Activated CD4-positive, alpha-beta T cell treated with anti-CD3 and anti-CD28 coated beads, Interleukin-2, amount 50 U/mL, for 1 hour (primary cell): ENCODE results near the gene HMGA1.
"Not testable (repeated sequence)": the region's sequence is repeated elsewhere in the genome, so short reads cannot be mapped to it uniquely, and the experiment has no call there.

Source experiments
- DNase-seq: peaks from one replicate; pipeline ENCODE4 v3.0.0-alpha.2; 2020

The HMGA1 gene

DNA sequence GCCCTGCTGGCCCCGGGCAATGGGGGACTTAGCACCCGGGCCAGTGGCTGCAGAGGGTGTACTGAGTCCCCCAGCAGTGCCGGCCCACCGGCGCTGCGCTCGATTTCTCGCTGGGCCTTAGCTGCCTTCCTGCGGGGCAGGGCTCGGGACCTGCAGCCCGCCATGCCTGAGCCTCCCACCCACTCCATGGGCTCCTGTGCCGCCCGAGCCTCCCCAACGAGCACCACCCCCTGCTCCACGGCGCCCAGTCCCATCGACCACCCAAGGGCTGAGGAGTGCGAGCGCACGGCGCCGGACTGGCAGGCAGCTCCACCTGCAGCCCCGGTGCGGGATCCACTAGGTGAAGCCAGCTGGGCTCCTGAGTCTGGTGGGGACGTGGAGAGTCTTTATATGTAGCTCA, 32.5 kb downstream of the HMGA1 start:
- not testable (repeated sequence) for DNase-seq

DNA sequence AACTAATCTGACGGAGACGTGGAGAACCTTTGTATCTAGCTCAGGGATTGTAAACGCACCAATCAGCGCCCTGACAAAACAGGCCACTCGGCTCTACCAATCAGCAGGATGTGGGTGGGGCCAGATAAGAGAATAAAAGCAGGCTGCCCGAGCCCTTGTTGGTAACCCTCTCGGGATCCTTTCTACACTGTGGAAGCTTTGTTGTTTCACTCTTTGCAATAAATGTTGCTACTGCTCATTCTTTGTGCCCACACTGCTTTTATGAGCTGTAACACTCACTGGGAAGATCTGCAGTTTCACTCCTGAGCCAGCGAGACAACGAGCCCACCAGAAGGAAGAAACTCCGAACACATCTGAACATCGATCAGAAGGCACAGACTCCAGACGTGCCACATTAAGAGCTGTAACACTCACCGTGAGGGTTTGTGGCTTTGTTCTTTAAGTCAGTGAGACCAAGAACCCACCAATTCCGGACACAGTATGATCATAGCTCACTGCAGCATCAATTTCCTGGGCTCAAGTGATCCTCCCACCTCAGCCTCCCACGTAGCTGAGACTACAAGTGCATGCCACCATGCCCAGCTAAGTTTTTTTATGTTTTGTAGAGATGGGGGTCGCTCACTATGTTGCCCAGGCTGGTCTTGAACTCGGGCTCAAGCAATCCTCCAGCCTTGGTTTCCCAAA, 33.1 kb downstream of the HMGA1 start:
- not testable (repeated sequence) for DNase-seq

DNA sequence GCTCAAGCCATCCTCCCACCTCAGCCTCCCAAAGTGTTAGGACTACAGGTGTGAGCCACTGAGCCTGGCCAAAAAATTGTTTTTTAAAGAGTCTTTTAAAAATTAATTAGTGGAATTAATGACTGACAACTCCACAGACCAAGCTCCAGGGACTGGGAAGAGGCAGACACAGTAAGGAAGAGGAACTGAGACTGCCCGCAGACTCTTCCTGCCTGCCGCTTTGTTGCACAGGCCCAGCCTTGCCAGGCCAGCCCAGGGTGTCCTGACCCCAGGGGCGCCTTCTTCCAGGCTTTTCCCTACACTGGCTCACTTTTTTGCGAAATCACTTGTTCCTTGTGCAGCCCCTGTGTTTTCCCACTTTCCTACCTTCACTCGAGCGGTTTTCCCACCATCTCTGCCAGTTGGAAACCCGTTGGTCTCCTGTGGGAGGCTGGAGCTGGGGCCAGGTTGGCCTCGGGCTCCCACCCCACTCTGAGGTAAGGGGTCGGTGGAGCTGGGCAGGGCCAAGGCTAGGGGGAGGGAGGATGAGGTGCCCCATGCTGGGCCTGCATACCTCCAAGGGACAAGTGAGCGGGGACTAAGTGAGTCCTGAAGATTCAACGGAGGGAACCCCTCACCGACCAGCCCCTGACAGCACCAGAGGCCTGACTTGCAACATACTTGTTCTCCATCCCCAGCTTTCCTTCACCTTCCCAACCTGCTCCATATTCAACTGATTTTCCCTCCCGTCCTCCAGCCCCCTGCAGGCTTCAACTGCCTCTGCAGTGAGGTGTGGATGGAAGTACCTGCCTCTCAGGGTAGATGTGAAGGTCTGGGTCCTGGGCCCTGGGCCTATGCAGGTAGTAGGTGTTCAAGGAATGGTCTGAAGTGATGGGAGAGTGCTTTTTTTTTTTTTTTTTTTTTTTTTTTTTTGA, 35.6 kb downstream of the HMGA1 start:
- no peak for DNase-seq

DNA sequence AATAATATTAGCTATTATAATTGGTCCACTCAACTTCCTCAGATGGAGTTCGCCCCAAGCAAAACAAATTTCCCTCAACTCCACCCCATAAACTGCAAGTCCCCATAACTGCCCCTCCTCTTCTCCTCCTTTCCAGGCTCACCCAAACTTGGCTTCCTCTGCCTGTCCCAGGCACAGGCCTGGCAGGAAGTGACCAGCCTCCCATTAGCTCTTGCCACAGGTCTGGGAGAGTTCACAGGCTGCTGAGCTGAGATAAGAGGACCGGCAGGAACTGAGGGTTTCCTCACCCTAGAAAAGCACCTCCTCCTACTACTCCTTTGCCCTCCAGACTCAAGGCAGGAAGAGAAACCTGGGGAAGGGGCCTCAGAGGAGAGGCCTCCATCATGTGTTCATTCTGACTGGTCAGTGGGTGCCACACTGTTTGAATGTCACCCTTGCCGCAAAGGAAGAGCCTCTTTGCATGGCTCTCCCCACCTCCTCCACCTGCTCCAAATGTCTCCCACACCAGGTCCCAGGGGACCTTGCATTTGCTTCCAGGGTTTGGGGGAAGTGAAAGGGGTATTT, 36.7 kb downstream of the HMGA1 start:
- no peak for DNase-seq

DNA sequence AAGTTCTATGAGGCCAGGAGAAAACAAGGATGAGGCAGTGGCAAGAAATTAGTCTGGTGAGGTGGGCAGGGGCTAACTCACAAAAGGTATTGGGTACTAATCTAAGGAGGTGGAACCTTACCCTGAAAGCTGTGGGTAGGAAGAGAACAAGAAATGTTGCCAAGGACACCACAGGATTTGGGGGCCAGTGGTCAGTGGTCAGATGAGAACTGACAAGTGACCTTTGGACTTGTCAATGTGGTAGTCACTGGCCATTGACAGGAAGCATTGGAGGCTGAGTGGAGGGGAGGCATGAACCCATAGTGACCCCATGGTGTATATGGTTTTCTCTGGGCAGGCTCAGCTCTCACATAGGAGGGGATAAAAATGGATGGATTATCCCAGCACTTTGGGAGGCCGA, 37.5 kb downstream of the HMGA1 start:
- no peak for DNase-seq

DNA sequence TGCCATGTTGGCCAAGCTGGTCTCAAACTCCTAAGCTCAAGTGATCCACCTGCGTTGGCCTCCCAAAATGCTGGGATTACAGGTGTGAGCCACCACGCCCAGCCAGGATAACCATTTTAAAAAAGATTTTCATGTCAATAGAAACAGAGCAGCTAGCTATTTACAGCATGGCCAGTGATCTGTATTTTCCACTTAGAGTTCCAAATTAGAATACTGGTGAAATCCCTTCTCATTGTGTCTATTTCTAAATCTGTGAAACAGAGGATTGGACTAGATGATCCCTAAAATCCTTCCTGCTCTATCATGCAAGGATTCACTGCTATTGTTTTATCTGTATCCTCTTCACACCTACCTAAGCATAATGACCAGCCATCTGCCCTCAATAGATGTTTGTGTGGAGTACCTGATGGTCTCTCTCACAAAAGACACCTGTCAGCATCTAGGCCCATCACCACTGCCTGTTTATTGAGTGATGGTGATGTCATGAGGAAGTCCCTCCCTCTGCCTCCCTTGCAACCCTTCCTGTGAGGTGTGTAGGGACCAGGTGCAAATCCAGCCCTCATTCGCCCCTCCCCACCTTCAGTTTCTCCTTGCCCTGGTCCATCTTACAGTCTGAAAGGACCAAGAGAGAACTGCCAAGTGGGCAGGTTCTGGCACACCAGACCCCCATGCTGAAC, 38.6 kb downstream of the HMGA1 start:
- DNase-seq = no peak

DNA sequence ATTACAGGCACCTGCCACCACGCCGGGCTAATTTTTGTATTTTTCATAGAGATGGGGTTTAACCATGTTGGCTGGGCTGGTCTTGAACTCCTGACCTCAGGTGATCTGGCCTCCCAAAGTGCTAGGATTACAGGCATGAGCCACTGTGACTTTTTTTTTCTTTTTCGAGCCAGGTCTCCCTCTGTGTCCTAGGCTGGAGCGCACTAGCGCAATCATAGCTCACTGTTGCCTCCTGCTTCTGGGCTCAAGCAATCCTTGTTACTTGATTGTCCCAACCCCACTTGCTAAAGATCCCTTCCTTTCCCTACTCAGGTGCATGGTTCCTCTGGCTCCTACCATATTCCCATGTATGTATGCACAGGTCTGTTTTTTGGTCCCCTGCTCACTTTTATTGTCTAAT, 39.5 kb downstream of the HMGA1 start:
- DNase-seq = no peak

DNA sequence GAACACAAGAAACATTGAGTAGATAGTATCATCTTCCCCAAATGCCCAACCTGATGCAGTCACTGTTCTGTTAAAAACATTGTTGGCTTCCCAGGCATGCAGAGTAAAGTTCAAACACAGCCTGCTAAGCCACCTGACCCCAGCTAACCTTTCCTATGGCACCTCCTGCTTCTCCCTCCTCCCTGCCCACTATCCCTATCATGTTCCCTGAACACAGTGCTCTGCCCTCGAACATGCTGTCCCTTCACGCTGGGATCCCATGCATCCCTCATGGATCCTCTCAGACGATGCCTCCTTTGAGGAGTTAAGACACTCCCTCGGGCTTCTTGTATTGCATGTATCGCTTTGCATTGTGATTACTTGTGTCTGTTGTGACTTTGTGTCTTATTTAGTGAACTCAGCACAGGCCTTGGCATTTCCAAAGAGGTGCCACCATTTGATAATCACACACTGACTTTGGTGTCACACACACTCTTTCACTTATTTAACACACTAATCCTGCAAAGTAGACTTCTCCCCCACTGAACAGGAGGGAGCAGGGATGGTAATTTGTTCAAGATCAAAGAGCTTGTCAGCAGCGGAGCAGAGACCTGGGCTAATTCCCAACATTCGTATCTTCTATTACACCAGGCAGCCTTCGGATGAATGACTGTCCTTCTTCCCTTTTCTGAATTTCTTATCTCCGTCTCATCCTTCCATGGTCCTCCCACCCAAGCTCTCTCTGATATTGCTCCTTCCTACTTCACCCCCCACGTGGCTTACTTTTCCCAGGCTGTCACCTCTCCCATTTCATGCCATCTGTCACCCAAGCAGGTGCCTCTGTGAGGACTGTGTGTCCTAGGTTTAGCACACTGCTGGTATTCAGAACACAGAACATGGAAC, 40.4 kb downstream of the HMGA1 start:
- no peak for DNase-seq

DNA sequence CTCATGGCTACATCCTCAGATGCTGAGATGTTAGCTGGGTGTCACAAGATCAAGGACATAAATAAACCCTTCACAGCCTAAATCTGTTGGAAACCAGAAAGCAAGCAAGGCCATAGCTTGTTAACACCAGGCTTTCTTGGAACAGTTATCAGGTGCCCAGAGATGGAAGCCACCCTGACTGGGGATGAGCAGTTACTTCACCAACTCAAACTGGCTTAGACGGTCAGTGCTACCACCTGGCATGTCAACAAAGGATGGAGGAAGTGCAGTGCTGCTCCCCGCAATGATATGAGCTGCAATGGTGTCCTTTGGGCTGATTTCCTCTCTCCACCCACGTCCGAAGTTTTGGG, 41.1 kb downstream of the HMGA1 start:
- DNase-seq = no peak

DNA sequence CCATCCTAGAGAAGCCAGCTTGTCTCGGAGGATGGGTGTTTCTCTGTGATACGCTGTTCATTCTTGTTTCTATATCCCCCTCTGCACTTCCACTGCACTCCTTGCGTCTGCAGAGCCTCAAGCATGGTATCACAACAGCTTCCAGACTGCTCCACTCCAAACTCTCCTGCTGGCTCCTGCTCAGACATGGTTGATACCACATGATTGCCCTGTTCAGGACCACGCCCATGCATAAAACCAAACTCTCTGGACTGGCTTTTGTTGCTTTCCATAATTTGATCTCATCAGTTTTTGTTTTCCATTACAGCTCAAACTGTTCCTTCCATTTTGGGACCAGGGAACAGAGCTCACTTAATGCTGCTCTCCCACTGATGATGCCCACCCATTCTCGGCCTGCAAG, 42.2 kb downstream of the HMGA1 start:
- DNase-seq = no peak

DNA sequence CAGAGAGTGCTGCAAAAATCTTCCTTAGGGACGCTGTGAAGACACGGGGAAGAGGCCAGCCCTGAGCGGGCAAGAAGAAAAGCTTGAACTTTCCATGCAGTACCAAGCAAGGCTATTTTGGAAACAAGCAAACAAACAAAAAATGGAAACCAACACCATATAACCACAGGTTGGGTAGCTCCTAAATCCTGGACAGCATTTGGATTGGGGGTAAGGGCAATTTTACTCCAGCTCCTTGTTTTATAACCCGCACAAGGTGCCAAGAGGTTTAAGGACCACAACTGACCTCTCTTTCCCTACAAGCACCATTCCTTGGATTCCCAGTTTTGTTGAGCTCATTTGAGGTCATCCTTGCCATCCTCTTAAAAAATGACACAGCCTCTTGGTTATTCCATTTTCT, 43.5 kb downstream of the HMGA1 start:
- DNase-seq = no peak

DNA sequence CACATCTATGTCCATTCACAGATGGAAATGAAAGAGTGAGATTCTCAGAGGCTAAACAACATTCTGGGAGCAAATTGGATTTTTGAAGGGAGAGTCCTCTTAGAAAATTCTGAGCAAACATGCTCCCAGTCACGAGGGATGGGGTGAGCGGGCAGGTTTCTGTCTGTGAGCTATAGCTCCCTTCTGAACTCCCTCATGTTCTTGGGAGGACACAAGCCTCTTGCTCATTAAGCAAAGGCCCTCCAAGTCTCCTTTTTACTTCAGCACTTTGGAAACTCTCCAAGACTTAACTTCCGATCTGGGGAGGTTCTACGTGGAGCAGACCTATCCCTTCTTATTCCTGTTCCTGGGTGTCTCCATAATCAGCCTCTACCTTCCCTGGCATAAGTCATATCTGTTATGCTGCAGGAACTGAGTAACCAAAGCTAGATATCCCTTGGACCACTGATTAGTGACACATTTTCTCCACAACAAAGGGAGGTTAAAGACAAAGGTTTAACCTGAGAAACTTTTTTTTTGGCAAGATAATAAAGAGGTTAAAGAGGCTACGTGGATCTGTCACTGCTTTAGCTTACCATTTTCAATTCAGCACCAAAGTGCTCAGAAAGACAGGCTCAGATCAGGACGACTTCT, 45.1 kb downstream of the HMGA1 start:
- no peak for DNase-seq

DNA sequence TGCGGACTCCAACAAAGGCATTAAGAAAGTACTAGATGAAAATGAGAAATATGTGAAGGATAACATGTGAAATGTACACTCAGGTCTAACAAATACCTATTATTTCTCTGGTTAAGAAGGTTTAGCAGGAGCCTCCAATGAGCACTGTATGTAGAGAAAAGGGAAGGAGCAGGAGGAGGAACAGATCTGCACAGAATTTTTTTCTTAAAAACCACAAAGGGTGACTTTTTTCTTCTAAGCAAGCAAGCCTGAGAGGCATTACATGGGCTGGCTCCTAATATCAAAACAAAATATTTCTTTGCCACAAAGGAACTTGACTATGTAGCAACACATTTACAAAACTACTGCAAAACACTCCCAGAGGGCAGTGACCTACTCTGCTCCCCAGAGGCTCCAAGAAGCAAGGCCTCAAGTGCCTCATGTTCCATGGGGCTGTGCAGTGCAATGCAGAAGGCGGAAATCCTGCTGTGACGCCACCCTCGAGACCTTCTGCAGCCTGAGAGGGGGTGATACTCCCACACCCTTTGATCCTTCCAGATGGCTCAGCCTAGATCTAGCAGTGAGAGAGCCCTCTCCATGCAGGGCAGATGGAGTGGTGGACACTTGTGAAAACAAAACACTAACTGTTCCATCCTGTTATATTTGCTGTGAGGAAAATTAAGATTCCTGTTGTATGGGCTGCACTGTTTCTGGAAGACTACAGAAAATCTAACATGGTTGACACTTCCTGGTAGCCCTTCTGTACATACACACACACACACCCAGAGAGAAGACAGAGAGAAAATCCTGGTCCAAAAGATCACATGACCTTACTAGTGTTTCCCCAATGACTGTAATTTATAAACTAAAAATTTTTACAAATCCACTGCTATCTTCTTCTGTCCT, 48.1 kb downstream of the HMGA1 start:
- DNase-seq = no peak

DNA sequence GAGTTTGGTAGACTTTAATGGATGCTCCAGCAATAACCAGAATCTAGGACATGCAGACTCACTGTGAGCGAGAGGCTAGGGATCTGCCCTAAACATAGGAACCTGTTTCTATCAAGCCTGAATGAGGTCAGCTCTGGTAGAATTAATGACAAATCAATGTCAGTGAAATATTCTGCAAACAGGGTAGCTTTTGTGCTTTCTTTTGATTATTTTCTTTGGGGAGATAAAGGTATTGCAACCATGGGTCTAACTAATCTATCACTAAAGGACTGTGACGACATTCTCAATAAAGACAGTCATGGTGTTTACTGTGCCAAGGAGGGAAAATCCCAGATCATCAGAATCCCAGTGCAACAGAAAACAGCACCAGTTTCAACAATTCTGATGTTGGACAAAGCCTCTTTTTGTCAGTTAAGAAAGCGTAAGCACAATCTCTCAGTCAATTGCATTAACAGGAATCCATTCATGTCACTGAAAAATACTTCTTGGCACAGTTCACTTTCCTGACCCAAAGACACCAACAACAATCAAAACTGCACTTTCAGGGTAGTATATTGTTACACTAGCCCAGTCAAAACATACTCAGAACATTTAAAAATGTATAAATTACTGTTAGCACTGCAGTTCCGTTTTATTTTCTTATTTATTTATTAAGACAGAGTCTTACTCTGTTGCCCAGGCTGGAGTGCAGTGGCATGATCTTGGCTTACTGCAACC, 48.9 kb downstream of the HMGA1 start:
- DNase-seq = no peak

DNA sequence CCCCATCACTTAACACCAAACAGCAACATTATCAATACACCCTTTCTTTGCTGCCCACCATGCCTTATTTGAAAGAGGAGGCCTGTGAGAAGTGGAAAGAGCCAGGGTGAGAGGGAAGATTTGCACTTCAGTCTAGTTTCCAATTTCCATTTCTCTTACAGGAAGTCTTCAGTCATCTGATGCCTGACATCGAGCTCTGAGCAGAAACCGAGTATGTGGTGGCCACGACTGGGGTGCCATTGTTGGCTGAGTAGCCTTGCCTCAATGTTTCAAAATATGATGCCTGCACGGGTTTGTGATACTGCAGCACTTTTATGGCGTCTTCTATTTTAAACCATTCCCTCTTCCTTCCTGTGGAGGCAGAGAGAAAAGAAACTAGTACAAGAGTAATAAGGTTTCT, 51.9 kb downstream of the HMGA1 start:
- DNase-seq = no peak

DNA sequence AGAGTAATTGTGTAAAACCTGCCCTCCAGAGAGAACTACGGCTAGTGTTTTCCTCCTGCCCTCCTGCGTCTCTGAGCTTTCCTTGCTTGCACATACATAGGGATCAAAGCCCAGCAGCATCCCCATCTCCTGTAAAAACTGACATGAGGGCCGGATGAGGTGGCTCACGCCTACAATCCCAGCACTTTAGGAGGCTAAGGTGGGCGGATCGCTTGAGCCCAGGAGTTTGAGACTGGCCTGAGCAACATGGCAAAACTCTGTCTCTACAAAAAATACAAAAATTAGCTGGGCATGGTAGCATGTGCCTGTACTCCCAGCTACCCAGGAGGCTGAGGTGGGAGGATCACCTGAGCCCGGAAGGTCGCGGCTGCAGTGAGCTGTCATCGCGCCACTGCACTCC, 52.5 kb downstream of the HMGA1 start:
- DNase-seq = no peak

DNA sequence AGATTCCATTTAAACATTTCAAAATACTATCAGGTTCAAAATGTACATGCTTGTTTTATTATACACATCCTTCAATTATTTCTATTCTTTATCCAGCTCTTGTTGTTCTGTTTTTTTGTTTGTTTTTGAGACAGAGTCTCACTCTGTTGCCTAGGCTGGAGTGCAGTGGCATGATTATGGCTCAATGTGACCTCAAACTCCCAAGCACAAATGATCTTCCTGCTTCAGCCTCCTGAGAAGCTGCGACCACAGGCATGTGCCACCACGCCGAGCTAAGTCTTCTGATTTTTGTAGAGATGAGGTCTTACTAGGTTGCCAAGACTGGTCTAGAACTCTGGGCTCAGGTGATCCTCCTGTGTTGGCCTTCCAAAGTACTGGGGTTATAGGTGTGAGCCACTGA, 56.3 kb downstream of the HMGA1 start:
- DNase-seq = no peak

DNA sequence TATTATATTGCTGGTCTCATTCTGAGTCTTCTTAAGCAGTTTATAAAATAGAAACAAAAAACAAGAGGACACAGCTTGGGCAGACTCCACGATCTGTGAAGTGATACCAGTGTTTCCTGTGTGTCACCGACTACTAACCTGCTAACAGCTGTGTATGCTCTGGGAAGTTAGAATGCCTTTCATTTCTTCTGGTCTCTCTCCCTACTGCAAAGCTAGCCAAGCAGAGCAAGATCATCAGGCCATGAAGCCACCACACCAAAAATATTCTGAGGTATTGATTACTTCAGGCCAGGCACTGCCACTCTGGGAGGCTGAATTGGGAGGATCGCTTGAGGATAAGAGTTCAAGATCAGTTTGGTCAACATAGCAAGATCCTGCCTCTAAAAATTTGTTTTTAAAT, 59.0 kb downstream of the HMGA1 start:
- DNase-seq = no peak
